Lower lobe of right lung (tissue), 2 donors: ENCODE data around the gene PCDHA1. TPM values are rescaled to one million over a fixed set of nuclear protein-coding genes. Genes with fewer than 3 reads are reported as not detected.

Experiments used
- ATAC-seq, 2 donors: fragments of 200-7000 bp; cut with Tn5 transposase; one replicate each; pipeline ENCODE4 v1.9.1; 2020 to 2022; ENCODE audit warnings: mild to moderate bottlenecking in 2 of 2, moderate library complexity in 2 of 2
- DNase-seq: peaks from one replicate; pipeline ENCODE4 v3.0.0-alpha.2; 2020
- H3K27ac ChIP-seq: fragments of 200-600 bp; one replicate; pipeline ENCODE4 v1.8.0; 2022
- H3K27me3 ChIP-seq: fragments of 200-600 bp; one replicate; pipeline ENCODE4 v1.8.0; 2022; ENCODE audit warnings: low read depth
- H3K36me3 ChIP-seq: fragments of 200-600 bp; one replicate; pipeline ENCODE4 v1.8.0; 2022; ENCODE audit warnings: mild to moderate bottlenecking
- H3K4me1 ChIP-seq: fragments of 200-600 bp; one replicate; pipeline ENCODE4 v1.8.0; 2022
- H3K4me3 ChIP-seq: fragments of 200-600 bp; one replicate; pipeline ENCODE4 v1.8.0; 2022; ENCODE audit warnings: mild to moderate bottlenecking
- H3K9me3 ChIP-seq: fragments of 200-600 bp; one replicate; pipeline ENCODE4 v1.8.0; 2022
- intact Hi-C: fragments of 100-400 bp; cut with DNase I; formaldehyde crosslinking; loops from one replicate; pipeline ENCODE4 v1.11.0; 2022
- total RNA-seq: library from RNA; stranded (reverse); fragmentation: NEBNext Ultra II Directional; extraction: Animal tissue kit (Norgen Biotek cat#: 25700); gene quantifications from one replicate; pipeline ENCODE4 v1.2.1, GENCODE V29; 2021
- TF ChIP-seq, protein P1 (sequence below): fragments of 200-600 bp; IDR thresholded peaks from one replicate; pipeline ENCODE4 v1.8.0; 2022; ENCODE audit warnings: antibody characterized with exemption, mild to moderate bottlenecking
- donor health status: DM: no; HTN: yes; CAD: no; lungs with severe emphysema.

Gene PCDHA1
- total RNA-seq, 1 donor from 2014 or later = not detected

- peaks cover 3% of the 10 kb centered on the region for H3K9me3 ChIP-seq
- no peaks in the 10 kb centered on the region for H3K36me3 ChIP-seq
- DNase-seq (no peak), ATAC-seq (no peak)
- H3K4me3 ChIP-seq = no peak overlapping the region
- intact Hi-C loops = no loop called here
- TF ChIP-seq, protein P1, sequence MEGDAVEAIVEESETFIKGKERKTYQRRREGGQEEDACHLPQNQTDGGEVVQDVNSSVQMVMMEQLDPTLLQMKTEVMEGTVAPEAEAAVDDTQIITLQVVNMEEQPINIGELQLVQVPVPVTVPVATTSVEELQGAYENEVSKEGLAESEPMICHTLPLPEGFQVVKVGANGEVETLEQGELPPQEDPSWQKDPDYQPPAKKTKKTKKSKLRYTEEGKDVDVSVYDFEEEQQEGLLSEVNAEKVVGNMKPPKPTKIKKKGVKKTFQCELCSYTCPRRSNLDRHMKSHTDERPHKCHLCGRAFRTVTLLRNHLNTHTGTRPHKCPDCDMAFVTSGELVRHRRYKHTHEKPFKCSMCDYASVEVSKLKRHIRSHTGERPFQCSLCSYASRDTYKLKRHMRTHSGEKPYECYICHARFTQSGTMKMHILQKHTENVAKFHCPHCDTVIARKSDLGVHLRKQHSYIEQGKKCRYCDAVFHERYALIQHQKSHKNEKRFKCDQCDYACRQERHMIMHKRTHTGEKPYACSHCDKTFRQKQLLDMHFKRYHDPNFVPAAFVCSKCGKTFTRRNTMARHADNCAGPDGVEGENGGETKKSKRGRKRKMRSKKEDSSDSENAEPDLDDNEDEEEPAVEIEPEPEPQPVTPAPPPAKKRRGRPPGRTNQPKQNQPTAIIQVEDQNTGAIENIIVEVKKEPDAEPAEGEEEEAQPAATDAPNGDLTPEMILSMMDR = no peak
- H3K27me3 ChIP-seq = no peaks in the 10 kb centered on the region
- no peaks in the 10 kb centered on the region for H3K4me1 ChIP-seq
- H3K27ac ChIP-seq = no peak overlapping the region
Measured at GRCh38 chr5:140916325-140916724, 130.4 kb downstream of the PCDHA1 start.

GRCh38 chr5:140923601-140924000 is 137.7 kb downstream of the PCDHA1 start:
- no peak for DNase-seq
- no peak for ATAC-seq
- Histone ChIP-seq H3K36me3 (no peaks in the 10 kb centered on the region), H3K27me3 (peaks cover 17% of the 10 kb centered on the region), H3K4me3 (no peak overlapping the region), H3K9me3 (no peaks in the 10 kb centered on the region), H3K4me1 (peaks cover 9% of the 10 kb centered on the region), H3K27ac (no peak overlapping the region)
- TF ChIP-seq, protein P1 = no peak
- intact Hi-C loops = no loop called here

DNA sequence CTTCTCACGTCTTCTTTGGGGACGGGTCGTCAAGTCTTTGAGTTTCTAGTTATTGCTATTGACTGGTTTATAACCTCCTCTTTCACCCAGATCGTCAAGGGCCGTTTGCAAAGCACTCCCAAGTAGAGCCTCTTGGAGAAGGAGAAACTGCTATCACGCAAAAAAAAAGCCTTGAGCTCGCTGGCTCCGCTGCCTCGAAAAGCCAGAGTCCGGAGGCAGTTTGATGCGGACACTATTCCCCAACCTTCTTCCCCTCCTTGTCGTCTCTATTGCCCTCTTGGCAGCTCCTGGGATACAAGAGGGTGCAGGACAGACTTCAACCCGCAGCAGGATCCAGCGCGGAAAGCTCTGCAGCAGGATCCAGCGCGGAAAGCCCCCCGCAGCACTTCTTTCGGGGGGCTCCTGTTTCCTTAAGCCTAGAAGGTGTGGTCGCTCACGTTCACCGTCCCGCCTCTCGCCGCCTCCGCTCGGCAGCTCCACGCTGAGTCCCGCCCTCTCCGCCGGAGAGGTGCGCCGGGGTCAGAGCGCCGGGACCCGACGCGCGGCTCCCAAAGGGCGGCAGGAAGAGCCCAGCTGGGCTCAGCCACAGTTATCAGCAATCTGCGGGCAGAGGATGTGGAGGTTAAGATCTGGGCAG is 140.0 kb downstream of the PCDHA1 start, which contains the start of gene PCDHAC1:
Gene PCDHAC1, plus strand, starts transcription at position 494 of the 637 bp plus-strand sequence. CDS start 594 bp downstream, outside the sequence.
- Histone ChIP-seq H3K9me3 (no peaks in the 10 kb centered on the region), H3K4me1 (peaks cover 9% of the 10 kb centered on the region), H3K27me3 (peaks cover 17% of the 10 kb centered on the region), H3K36me3 (no peaks in the 10 kb centered on the region), H3K27ac (peak within 1 kb of the TSS; percentile 48), H3K4me3 (peak within 1 kb of the TSS; percentile 58)
- TF ChIP-seq, protein P1 = no peak
- intact Hi-C loops = no loop called here
- ATAC-seq (peak; percentile 86 to 91), DNase-seq (peak; percentile 57)

- ATAC-seq = peak; percentile 98
- H3K9me3 ChIP-seq = no peaks in the 10 kb centered on the region
- intact Hi-C loops = no loop called here
- peaks cover 17% of the 10 kb centered on the region for H3K27me3 ChIP-seq
- peak; percentile 90 for DNase-seq
- H3K36me3 ChIP-seq = no peaks in the 10 kb centered on the region
- peaks cover 9% of the 10 kb centered on the region for H3K4me1 ChIP-seq
- peak overlapping the region; percentile 58 for H3K4me3 ChIP-seq
- peak overlapping the region; percentile 48 for H3K27ac ChIP-seq
- TF ChIP-seq, protein P1 = peak; percentile 86
Measured at GRCh38 chr5:140926443-140927227, 140.7 kb downstream of the PCDHA1 start.

DNA sequence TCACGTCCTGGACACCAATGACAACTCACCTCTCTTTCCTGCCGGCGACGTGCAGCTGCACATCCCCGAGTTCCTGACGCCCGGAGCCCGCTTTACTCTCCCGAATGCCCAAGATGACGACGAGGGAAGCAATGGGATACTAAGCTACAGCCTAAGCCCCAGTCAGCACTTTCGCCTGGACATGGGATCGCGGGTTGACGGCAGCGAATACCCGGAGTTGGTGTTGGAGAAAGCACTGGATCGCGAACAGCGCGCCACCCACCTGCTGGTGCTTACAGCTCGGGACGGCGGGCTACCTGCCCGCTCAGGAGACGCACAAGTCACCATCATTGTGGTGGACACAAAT is 141.3 kb downstream of the PCDHA1 start:
- no peaks in the 10 kb centered on the region for H3K36me3 ChIP-seq
- peaks cover 9% of the 10 kb centered on the region for H3K4me1 ChIP-seq
- intact Hi-C loops = no loop called here
- peak overlapping the region; percentile 48 for H3K27ac ChIP-seq
- ATAC-seq = peak; percentile 17 to 43
- peak overlapping the region; percentile 58 for H3K4me3 ChIP-seq
- DNase-seq = peak; percentile 47
- no peaks in the 10 kb centered on the region for H3K9me3 ChIP-seq
- TF ChIP-seq, protein P1 = no peak
- peaks cover 17% of the 10 kb centered on the region for H3K27me3 ChIP-seq
